ENCODE measurements around the gene RAB11FIP5. TPM values are rescaled to one million over a fixed set of nuclear protein-coding genes. Genes with fewer than 3 reads are reported as not detected.
A peak's percentile ranks its signal among the peaks of the same experiment; 100 is the strongest.

Gene RAB11FIP5
- total RNA-seq, 1 donor from 2014 or later: 13.5 TPM

GRCh38 chr2:73074110-73075069, 38.4 kb downstream of the RAB11FIP5 start:
- TF ChIP-seq, protein P1, sequence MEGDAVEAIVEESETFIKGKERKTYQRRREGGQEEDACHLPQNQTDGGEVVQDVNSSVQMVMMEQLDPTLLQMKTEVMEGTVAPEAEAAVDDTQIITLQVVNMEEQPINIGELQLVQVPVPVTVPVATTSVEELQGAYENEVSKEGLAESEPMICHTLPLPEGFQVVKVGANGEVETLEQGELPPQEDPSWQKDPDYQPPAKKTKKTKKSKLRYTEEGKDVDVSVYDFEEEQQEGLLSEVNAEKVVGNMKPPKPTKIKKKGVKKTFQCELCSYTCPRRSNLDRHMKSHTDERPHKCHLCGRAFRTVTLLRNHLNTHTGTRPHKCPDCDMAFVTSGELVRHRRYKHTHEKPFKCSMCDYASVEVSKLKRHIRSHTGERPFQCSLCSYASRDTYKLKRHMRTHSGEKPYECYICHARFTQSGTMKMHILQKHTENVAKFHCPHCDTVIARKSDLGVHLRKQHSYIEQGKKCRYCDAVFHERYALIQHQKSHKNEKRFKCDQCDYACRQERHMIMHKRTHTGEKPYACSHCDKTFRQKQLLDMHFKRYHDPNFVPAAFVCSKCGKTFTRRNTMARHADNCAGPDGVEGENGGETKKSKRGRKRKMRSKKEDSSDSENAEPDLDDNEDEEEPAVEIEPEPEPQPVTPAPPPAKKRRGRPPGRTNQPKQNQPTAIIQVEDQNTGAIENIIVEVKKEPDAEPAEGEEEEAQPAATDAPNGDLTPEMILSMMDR (IDR thresholded peaks at IDR 0.05; ENCODE audit: partially characterized antibody, unreplicated experiment): no peak
- Mint-ChIP-seq H3K4me3 (ENCODE audit: unreplicated experiment) (peak overlapping the region; percentile 20), H3K9me3 (ENCODE audit: unreplicated experiment) (peaks cover 18% of the 10 kb centered on the region), H3K27ac (ENCODE audit: unreplicated experiment) (no peak overlapping the region), H3K36me3 (ENCODE audit: unreplicated experiment) (peaks cover 6% of the 10 kb centered on the region), H3K4me1 (ENCODE audit: low read depth, unreplicated experiment) (peaks cover 13% of the 10 kb centered on the region), H3K27me3 (ENCODE audit: unreplicated experiment) (peaks cover 22% of the 10 kb centered on the region)
- no peak for DNase-seq

GRCh38 chr2:73072416-73072815, 40.3 kb downstream of the RAB11FIP5 start:
- Mint-ChIP-seq H3K4me1 (ENCODE audit: low read depth, unreplicated experiment) (peaks cover 22% of the 10 kb centered on the region), H3K27me3 (ENCODE audit: unreplicated experiment) (peaks cover 16% of the 10 kb centered on the region), H3K36me3 (ENCODE audit: unreplicated experiment) (peaks cover 4% of the 10 kb centered on the region), H3K9me3 (ENCODE audit: unreplicated experiment) (peaks cover 17% of the 10 kb centered on the region), H3K27ac (ENCODE audit: unreplicated experiment) (peak overlapping the region; percentile 81), H3K4me3 (ENCODE audit: unreplicated experiment) (peak overlapping the region; percentile 94)
- no peak for DNase-seq
- TF ChIP-seq, protein P1 (IDR thresholded peaks at IDR 0.05; ENCODE audit: partially characterized antibody, unreplicated experiment): no peak

GRCh38 chr2:73072129-73072395, 40.7 kb downstream of the RAB11FIP5 start:
- Mint-ChIP-seq H3K4me1 (ENCODE audit: low read depth, unreplicated experiment) (peaks cover 22% of the 10 kb centered on the region), H3K4me3 (ENCODE audit: unreplicated experiment) (peak overlapping the region; percentile 94), H3K9me3 (ENCODE audit: unreplicated experiment) (peaks cover 17% of the 10 kb centered on the region), H3K27me3 (ENCODE audit: unreplicated experiment) (peaks cover 16% of the 10 kb centered on the region), H3K27ac (ENCODE audit: unreplicated experiment) (peak overlapping the region; percentile 81), H3K36me3 (ENCODE audit: unreplicated experiment) (peaks cover under 1% of the 10 kb centered on the region)
- no peak for DNase-seq
- TF ChIP-seq, protein P1 (IDR thresholded peaks at IDR 0.05; ENCODE audit: partially characterized antibody, unreplicated experiment): no peak

DNA sequence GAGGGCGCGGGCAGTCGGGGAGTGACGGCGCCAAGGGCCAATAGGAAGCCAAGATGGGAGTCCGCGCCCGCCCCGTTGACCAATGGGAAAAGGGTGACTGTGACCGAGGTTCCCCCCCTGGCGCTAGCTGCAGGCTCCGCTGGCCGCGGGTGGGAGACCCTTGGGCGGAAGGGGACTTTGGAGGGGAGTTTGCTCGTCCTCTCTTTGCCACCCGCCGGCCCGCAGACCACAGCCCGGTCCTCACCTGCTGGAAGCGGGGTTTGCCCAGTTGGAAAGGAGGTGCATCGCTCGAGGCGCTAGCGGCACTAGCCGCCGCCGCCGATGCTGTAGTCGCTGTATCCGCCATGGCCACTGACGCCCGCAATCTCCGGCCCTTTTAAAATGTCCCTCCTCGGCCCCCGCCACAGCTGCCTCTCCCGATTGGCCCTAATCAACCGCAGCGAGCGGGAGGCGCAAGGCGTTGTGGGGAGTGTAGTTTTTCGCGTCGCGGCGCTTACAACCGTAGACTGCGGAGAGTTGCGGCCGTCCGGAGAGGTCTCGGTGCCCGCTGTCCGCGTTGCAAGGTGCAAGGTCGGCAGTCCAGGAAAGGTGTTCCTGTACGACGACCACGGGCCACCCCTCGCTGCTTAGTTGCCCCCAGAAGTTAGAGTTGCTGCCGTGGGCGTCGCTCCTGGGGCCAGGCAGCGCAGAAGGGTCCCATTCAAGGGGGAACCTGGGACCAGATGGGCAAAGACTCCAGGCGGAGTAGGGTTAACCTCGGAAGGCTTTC, 41.2 kb downstream of the RAB11FIP5 start, which contains the start of gene SFXN5:
Gene SFXN5, minus strand, starts transcription at position 353 of the 769 bp plus-strand sequence. Its CDS starts 7 bp downstream, at position 346.
- Mint-ChIP-seq H3K36me3 (ENCODE audit: unreplicated experiment) (no peaks in the 10 kb centered on the region), H3K27me3 (ENCODE audit: unreplicated experiment) (peaks cover 13% of the 10 kb centered on the region), H3K4me3 (ENCODE audit: unreplicated experiment) (peak within 1 kb of the TSS; percentile 94), H3K27ac (ENCODE audit: unreplicated experiment) (peak within 1 kb of the TSS; percentile 88), H3K9me3 (ENCODE audit: unreplicated experiment) (peaks cover 15% of the 10 kb centered on the region), H3K4me1 (ENCODE audit: low read depth, unreplicated experiment) (peaks cover 22% of the 10 kb centered on the region)
- TF ChIP-seq, protein P1 (IDR thresholded peaks at IDR 0.05; ENCODE audit: partially characterized antibody, unreplicated experiment): no peak
- peak; percentile 100 for DNase-seq
